NCI-H1417 treated with DMSO at 0.1 percent for 48 hours (cell line): Measurements from ENCODE around the gene TRPM3.

Experiments used
- DNase-seq: peaks from one replicate; lab custom pipeline; 2025; lab: John Stamatoyannopoulos, UW

TRPM3 gene

DNA sequence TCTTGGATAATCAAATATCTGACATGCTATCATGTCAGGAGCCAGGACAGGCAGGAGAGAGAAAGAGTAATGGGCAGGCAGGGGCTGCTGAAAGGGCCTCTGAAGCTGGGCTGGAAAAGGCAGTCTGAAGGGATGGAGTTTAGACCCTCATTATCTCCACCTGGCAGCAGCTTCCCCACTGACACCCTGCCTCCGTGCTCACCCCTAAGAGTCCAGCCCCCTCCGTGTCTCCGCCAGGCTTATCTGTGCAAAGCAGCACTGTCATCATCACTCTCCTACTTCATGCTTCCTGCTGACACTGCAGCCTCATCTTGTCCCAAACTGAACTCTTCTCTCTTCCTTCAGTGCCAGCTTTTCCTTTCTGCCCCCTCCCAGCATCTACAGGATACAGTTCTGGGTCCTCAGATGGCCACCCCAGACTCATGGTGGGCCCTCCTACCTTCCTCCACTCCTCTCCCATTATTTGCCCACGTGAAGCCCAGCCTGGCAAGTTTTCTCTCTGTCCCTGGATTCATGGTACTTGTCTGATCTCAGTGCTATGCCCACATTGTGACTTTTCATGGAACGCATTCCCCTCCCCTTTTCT, 636.1 kb downstream of the TRPM3 start:
- DNase-seq: no peak

DNA sequence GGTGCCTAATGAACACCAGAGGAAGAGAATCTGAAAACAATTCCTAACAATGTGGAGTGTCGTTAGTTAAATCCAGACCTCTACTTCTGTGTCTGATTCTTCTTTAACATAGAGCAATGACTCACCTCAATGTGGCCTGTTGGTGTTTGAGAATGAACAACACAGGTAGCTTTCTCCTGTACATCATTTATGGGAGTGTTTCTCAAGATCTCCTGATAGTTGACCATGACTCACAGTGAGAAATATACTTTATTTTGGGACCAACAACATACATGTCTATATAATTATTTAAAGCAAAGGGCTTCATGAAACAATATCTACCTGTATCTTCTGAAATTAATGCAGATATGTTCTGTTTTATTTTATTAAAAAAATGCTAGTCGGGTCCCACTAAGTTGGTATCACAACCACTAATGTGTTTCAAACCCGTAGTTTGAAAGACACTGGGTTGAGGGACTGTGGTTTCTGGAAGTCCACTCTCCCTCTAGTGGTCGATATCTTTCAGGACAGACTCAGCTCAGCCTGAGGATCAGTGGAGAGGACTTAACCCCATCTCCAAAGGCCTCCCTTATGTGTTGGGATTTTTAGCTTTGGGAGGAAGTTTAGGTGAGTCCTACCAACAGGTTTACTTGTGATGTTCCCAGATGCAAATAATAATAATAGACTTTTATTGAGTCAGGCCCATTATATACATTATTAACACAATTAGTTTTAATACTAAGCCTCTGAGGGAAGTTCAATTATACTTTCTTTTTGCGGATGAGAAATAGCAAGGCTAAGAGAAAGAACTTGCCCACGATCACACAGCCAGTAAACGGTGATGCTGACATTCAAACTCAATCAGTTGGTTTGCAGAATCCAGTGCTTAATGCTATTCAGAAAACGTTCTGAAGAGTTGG, 636.9 kb downstream of the TRPM3 start:
- no peak for DNase-seq

DNA sequence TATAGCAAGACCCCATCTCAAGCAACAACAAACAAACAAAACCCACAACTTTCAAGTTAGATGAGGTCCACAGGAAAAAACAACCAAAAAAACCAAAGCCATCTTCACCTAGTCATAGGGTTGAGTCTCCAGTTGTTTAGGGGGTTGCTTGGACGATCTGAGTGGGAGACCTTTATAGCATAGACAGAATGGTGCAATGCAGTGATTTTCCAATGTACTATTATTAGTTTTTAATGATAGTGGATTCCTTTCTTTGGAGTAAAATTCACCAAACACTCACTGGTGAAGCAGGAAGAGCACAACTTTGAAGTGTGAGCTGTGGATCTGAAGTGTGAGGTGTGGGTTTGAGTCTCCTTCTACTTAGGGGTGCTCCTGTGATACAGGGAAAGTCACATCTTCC, 640.0 kb downstream of the TRPM3 start:
- DNase-seq: no peak

GRCh38 chr9:70480405-70480980, 640.9 kb downstream of the TRPM3 start:
- peak; percentile 43 for DNase-seq

- no peak for DNase-seq
These were observed 641.5 kb downstream of the TRPM3 start for GRCh38 chr9:70479880-70480291.
